Measurements from ENCODE around the gene SPATA20. TPM values are rescaled to one million over a fixed set of nuclear protein-coding genes. Genes with fewer than 3 reads are reported as not detected.

The SPATA20 gene
- total RNA-seq, 1 experiment from 2014 or later, result 11.1 TPM

- H3K27me3 ChIP-seq (replicated peaks; ENCODE audit: insufficient read depth, low read depth, low read length, poor library complexity), result no peaks in the 10 kb centered on the region
- no peak overlapping the region for H3K27ac ChIP-seq (ENCODE audit: low read depth, low read length, poor library complexity, severe bottlenecking)
- TF ChIP-seq EZH2 (IDR thresholded peaks at IDR 0.05; ENCODE audit: borderline replicate concordance, low read depth, low read length, poor library complexity, severe bottlenecking), result no peak
- no peak for TF ChIP-seq CTCF (conservative IDR thresholded peaks at IDR 0.05; ENCODE audit: low read depth, low read length)
- intact Hi-C loops (cut with micrococcal nuclease; ENCODE audit: unreplicated experiment), result loop anchor here (5.0 kb wide), 1 partner anchor 37 kb away; the partner anchor contains the start of gene CACNA1G
- H3K4me3 ChIP-seq (ENCODE audit: low read depth, low read length, poor library complexity, severe bottlenecking), result no peak overlapping the region
- no TSS peak for BruUV-seq (replicated peaks)
- no peaks in the 10 kb centered on the region for H3K9me3 ChIP-seq (ENCODE audit: low read depth, low read length, poor library complexity, severe bottlenecking)
- POLR2A ChIA-PET (ENCODE audit: low non-redundant PET), result interaction anchor here (0.6 kb wide), 1 partner anchor 202 kb away, joined by 3 read pairs; no protein-coding TSS in a partner anchor
- CTCF ChIA-PET, result interaction anchor here (0.6 kb wide), 1 partner anchor 38 kb away, joined by 3 read pairs; no protein-coding TSS in a partner anchor
- peaks cover 10% of the 10 kb centered on the region for H3K4me1 ChIP-seq (ENCODE audit: insufficient read depth, low read length, poor library complexity, severe bottlenecking)
- H3K36me3 ChIP-seq (ENCODE audit: insufficient read depth, low read length, poor library complexity, severe bottlenecking), result no peaks in the 10 kb centered on the region
- no peak for DNase-seq (ENCODE audit: low spot score)
Measured at GRCh38 chr17:50599606-50600005, 52.6 kb downstream of the SPATA20 start.

GRCh38 chr17:50601823-50602375 is 54.9 kb downstream of the SPATA20 start:
- H3K4me1 ChIP-seq (ENCODE audit: insufficient read depth, low read length, poor library complexity, severe bottlenecking), result peaks cover 18% of the 10 kb centered on the region
- no TSS peak for BruUV-seq (replicated peaks)
- no peaks in the 10 kb centered on the region for H3K9me3 ChIP-seq (ENCODE audit: low read depth, low read length, poor library complexity, severe bottlenecking)
- H3K36me3 ChIP-seq (ENCODE audit: insufficient read depth, low read length, poor library complexity, severe bottlenecking), result no peaks in the 10 kb centered on the region
- no peaks in the 10 kb centered on the region for H3K27me3 ChIP-seq (replicated peaks; ENCODE audit: insufficient read depth, low read depth, low read length, poor library complexity)
- ChIA-PET POLR2A (ENCODE audit: low non-redundant PET) (no interaction called here), CTCF (no interaction called here)
- H3K4me3 ChIP-seq (ENCODE audit: low read depth, low read length, poor library complexity, severe bottlenecking), result no peak overlapping the region
- H3K27ac ChIP-seq (ENCODE audit: low read depth, low read length, poor library complexity, severe bottlenecking), result no peak overlapping the region
- no peak for DNase-seq (ENCODE audit: low spot score)
- TF ChIP-seq CTCF (conservative IDR thresholded peaks at IDR 0.05; ENCODE audit: low read depth, low read length) (no peak), EZH2 (IDR thresholded peaks at IDR 0.05; ENCODE audit: borderline replicate concordance, low read depth, low read length, poor library complexity, severe bottlenecking) (no peak)
- intact Hi-C loops (cut with micrococcal nuclease; ENCODE audit: unreplicated experiment), result loop anchor here (5.0 kb wide), 1 partner anchor 40 kb away; the partner anchor contains the start of gene CACNA1G

GRCh38 chr17:50602836-50603235 is 55.9 kb downstream of the SPATA20 start:
- POLR2A ChIA-PET (ENCODE audit: low non-redundant PET), result no interaction called here
- Histone ChIP-seq H3K27ac (ENCODE audit: low read depth, low read length, poor library complexity, severe bottlenecking) (no peak overlapping the region), H3K36me3 (ENCODE audit: insufficient read depth, low read length, poor library complexity, severe bottlenecking) (no peaks in the 10 kb centered on the region), H3K27me3 (replicated peaks; ENCODE audit: insufficient read depth, low read depth, low read length, poor library complexity) (no peaks in the 10 kb centered on the region), H3K4me3 (ENCODE audit: low read depth, low read length, poor library complexity, severe bottlenecking) (no peak overlapping the region), H3K9me3 (ENCODE audit: low read depth, low read length, poor library complexity, severe bottlenecking) (no peaks in the 10 kb centered on the region), H3K4me1 (ENCODE audit: insufficient read depth, low read length, poor library complexity, severe bottlenecking) (peaks cover 18% of the 10 kb centered on the region)
- no peak for DNase-seq (ENCODE audit: low spot score)
- intact Hi-C loops (cut with micrococcal nuclease; ENCODE audit: unreplicated experiment), result loop anchor here (5.0 kb wide), 1 partner anchor 41 kb away; the partner anchor contains the start of gene CACNA1G
- CTCF ChIA-PET, result no interaction called here
- no TSS peak for BruUV-seq (replicated peaks)
- no peak for TF ChIP-seq EZH2 (IDR thresholded peaks at IDR 0.05; ENCODE audit: borderline replicate concordance, low read depth, low read length, poor library complexity, severe bottlenecking)
- no peak for TF ChIP-seq CTCF (conservative IDR thresholded peaks at IDR 0.05; ENCODE audit: low read depth, low read length)

Data from A673 (cell line).